ENCODE measurements around the gene ADA.

DNA sequence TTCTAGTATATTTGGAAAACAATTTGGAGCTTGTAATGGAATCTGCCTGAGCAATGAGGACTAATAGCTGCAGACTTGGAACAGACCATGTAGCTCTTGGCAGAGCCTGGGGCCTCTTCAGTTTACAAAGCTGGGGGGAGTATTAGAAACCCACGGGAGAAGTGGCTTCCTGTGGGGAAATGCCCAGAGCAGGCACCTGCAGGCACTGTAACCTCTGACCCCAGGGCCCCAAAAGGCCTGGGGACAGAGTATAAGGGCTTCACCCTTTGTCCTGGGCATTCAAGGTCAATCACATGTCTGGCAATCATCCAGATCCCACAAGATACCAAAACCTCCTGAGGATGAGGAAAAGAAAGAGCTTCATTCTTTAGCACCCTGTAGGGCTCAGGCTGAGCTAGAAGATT is 49.7 kb downstream of the ADA start:
- TF ChIP-seq, protein P1, sequence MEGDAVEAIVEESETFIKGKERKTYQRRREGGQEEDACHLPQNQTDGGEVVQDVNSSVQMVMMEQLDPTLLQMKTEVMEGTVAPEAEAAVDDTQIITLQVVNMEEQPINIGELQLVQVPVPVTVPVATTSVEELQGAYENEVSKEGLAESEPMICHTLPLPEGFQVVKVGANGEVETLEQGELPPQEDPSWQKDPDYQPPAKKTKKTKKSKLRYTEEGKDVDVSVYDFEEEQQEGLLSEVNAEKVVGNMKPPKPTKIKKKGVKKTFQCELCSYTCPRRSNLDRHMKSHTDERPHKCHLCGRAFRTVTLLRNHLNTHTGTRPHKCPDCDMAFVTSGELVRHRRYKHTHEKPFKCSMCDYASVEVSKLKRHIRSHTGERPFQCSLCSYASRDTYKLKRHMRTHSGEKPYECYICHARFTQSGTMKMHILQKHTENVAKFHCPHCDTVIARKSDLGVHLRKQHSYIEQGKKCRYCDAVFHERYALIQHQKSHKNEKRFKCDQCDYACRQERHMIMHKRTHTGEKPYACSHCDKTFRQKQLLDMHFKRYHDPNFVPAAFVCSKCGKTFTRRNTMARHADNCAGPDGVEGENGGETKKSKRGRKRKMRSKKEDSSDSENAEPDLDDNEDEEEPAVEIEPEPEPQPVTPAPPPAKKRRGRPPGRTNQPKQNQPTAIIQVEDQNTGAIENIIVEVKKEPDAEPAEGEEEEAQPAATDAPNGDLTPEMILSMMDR (IDR thresholded peaks at IDR 0.05; ENCODE audit: low read length) = no peak
- no peak for TF ChIP-seq EZH2phosphoT487 (IDR thresholded peaks at IDR 0.05; ENCODE audit: low read length)
